HG03457 (cell line): Measurements from ENCODE around the gene CCDC191.
A peak's percentile ranks its signal among the peaks of the same experiment; 100 is the strongest.

Experiments used
- ATAC-seq: cut with Tn5 transposase; IDR thresholded peaks from one replicate; pipeline ENCODE4 v1.9.1; 2021; ENCODE audit warnings: moderate number of reproducible peaks; ENCODE audit not compliant: unreplicated experiment

The CCDC191 gene, protein sequence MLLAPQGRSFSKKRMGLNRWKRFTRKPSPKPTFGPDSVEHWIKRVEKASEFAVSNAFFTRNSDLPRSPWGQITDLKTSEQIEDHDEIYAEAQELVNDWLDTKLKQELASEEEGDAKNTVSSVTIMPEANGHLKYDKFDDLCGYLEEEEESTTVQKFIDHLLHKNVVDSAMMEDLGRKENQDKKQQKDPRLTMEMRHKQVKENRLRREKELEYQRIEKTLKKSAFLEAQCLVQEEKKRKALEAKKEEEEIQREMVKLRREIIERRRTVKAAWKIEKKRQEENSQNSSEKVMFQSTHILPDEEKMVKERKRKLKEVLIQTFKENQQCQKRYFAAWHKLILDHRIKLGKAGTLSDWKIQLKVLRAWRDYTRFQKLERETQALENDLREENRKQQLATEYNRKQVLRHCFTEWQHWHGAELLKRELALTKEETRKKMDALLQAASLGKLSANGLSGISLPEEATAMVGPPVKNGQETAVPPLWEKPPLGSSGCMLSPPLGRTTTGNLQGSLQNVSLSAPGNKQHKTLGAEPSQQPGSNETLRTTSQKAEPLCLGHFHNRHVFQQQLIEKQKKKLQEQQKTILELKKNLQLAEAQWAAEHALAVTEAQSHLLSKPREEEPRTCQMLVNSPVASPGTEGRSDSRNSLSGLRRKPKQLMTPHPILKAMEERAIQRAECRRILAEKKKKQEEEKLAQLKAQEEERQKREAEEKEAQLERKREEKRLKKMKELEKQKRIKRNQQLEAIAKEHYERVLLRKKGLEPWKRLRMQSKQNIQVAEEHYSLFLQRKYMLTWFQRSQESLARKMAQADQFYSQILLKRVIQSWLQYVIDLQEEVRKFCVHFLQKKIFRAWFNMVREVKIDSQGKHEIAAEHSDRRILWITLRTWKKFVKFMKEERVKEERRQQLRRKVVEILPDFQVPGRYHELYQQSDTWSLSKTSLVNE

DNA sequence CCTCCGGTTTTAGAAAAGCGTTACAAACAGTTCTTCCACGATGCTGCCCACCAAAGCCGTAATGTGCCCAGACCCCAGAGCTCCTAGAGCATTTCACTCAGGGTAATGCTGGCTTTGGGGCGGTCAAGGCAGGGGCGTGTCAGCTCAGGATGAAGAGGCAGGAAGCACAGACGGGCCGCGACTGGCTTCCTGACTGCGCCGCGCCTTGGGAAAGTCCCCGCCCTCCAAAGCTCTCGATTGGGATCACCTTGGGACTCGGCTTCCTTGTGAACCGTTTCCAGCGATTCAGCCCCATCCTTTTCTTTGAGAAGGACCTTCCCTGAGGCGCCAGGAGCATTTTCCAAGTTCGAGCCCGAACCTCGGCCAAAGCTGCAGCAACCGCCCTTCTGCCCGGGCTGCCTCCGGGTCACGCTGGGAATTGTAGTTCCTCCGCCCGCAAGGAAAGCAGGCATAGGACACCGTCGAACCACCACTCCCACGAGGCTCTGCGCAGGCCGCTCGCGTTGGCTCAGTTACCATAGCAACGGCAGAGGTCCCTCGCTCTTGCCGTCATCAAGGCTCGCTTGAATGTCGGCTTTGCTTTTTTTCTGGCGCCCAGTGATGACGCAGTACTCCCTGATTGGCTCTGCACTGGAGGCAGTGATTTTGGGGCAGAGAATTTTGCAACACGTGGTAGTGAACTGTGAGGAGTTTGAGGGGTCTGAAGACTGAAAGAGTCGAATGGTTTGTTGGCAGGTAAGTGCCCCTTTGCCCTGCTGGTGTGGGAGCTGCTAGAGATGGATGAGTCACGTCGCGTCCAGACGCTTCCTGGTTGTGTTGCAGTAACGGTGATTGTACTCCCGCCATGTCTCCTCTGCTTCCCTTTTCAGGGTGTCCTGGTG lies at the start of gene CCDC191, which contains the start of gene QTRT2:
CCDC191 (minus strand) TSS at position 397 of the 881 bp plus-strand sequence; CDS start at position 337, 60 bp downstream.
QTRT2 (plus strand) TSS at position 608 of the 881 bp plus-strand sequence. CDS start 8,521 bp downstream, outside the sequence.
- peak; percentile 96 for ATAC-seq

DNA sequence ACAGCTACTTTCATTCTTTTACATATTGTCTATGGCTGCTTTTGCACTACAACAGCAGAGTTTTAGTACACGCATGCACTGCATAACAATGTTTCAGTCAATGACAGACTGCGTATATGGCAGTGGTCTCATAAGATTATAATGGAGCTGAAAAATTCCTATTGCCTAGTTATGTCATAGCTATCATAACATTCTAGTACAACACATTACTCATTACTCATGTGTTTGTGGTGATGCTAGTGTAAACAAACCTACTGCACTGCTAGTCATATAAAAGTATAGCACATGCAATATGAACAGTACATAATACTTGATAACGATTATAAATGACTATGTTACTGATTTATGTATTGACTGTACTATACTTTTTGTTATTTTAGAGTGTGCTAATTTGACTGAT lies 48.1 kb upstream of the CCDC191 start:
- no peak for ATAC-seq

DNA sequence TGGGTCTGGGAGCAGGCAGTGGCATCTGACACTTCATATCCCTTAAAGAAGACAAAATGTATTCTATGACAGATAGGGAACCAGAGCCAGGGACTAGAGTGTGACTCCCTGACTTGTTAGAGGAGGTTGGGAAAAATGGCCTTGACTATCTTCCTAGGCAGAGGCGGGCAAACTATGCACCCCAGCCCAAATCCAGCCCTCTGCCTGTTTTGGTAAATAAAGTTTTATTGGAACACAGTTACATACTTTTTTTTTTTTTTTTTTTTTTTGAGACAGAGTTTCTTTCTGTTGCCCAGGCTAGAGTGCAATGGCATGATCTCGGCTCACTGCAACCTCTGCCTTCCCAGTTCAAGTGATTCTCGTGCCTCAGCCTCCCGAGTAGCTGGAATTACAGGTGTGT lies 47.5 kb upstream of the CCDC191 start:
- no peak for ATAC-seq

DNA sequence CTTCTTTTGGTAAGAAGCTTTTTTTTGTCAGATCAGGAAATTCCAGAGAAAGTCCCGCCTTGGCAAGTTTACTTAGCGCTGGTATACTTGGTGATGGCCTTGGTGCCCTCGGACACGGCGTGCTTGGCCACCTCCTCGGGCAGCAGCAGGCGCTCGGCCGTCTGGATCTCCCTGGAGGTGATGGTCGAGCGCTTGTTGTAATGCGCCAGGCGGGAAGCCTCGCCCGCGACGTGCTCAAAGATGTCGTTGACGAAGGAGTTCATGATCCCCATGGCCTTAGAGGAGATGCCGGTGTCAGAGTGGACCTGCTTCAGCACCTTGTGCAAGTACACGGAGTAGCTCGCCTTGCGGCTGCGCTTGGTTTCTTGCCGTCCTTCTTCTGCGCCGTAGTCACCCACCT lies 46.9 kb upstream of the CCDC191 start:
- no peak for ATAC-seq

DNA sequence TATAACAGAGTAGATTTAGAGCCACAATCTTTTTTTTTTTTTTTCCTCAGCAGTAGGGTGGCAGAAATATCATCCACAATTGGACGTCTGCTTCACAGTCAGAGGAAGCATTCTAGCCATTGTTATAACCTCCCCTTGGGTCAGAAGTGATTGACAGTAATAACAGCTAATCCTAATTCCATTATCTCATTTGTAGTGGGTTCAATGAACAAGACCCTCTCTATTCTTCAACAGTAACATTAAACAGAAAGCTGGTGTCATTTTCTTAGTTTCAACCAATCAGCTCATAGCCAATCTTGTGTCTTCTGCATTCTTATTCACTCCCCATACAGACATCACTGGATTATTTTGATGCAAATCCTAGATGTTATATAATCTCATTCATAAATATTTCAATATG lies 44.8 kb upstream of the CCDC191 start:
- no peak for ATAC-seq

DNA sequence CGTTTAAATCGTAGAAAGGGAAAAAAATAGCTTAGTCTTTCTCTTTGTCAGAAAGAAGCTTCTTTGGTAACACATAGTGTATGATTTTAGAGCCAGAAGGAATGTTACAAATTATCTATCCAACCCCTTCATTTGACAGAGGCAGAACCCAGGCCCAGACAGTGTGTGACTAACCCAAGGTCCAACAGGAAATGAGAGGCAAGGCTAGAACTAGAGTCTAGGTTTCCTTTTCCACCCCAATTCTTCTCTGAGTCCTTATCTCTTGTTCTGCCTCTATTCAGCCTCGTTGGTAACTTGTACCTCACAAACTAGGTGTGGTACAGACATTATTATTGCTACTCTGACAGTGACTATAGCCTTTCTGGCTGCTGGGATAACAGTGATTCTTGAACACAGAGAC lies 39.5 kb upstream of the CCDC191 start:
- ATAC-seq, result no peak

DNA sequence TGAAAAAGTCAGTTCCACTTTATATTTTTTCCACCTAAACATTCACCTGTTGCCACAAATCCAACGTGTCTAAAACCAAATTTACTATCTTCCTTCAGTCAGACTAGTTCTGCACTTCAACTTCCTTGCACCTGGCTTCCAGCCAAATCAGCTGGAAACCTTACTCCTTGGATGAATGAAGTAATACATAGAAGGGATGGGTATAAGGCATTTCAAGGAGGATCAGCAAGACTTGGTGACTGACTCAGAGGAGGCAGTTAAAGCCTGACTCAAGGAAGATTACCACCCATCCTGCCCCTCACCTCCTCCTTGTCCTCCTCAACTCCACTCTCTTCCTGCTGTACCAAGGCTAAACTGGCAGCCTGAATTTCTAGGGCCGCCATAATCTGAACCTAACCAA lies 37.3 kb upstream of the CCDC191 start:
- ATAC-seq, result no peak

DNA sequence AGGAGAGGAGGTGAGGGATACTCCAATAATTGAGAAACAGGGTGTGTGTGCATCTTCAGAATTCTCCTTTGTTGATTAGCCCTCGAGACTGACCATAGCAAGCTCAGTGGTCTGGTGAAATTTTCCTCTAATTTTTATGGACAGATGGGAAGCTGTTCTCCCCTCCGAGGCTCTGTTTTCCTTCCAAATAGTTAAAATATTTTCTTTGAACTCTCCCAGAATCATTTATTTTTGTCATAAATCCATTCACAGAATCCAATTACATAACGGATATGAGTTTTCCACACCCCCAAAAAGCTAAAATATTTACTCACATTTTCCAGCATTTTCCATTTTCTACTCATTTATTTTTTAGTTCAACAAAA lies 36.7 kb upstream of the CCDC191 start:
- ATAC-seq, result no peak

DNA sequence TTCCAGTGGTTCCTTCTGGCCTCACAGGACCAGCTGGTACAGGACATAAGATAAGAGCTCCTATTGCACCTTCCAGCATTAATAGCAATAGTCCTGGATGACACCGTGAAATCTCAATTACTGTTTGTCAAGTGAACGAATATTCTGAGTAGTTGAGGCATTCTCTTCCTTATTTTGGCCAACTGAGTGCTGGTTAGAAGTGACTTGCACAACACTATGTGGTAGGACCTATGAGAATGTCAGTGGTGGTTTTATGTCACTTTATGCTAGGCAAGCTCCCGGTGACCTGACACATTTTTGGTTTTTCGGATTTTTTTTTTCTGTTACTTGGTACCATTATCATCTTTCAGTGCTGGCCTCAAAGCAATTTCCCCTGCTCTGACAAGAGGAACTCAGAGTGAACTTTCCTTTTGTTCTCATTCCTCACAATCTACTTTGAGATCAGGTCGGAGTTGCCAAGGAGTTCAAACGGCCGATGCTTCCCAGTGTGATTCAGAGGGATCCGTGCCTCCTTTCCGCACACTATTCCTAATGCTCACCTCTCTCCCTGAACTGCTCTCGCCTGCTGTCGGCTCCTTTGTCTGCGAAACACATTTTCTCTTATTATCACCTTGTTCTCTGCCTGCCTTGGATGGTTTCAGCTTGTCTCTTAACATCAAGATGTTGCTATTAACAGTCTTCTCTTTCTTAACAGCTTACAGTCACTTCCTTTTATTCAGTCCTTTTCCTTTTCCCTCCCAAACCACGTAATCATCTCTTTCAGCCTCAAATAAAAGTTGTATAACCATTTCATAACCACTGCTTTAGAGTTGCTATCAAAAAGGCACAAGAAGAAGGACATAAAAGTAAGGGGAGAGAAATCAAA lies 36.1 kb upstream of the CCDC191 start:
- no peak for ATAC-seq

DNA sequence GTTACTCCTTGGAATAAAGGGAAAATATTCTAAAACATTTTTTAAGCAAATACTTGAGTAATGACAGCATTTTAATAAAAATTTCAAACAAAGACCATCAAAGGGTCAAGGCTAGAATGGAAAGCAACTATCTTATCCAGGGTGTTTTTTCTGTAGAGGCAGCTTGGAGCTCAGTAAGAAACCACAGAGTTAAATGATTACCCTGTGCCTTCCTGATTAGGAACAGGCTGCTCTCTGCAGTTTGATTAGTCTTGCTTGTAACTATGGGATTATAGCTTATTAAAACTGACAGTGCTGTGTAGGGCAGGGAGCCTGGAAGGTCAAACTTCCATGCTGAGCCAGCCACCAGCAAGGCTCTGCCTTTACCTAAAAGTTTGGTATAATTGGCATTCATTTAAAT lies 33.3 kb upstream of the CCDC191 start:
- ATAC-seq, result no peak

DNA sequence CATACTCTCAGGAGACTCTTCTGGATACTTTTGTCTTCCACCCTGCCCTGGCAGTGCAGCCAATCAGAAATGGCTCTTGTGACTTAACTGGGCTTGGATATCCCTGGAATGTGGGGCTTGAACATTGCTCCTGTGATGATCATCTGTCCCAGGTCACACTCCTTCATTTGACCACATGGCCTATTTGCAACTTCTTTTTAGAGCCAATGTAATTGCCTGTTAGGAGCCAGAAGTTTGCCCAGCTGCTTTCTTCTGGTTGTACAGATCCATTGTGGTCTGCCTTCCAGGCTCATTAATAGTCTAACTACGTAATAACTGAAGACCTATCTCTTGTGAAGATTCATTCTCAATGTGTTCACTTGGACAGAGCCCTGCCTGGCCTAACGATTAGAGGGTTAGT lies 30.0 kb upstream of the CCDC191 start:
- no peak for ATAC-seq

DNA sequence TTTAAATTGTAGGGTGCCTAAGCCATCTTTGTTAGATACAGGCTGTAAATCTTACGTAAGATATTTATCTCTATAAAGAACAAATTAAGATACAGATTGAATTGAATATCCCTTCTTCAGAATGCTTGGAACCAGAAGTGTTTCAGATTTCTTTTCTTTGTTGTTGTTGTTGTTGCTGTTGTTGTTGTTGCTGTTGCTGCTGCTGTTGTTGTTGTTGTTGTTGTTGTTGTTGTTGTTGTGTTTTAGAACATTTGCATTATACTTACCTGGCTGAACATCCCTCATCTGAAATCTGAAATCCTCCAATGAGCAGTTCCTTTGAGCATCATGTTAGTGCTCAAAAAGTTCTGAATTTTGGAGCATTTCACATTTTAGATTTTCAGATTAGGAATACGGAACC lies 26.8 kb upstream of the CCDC191 start:
- ATAC-seq, result no peak

DNA sequence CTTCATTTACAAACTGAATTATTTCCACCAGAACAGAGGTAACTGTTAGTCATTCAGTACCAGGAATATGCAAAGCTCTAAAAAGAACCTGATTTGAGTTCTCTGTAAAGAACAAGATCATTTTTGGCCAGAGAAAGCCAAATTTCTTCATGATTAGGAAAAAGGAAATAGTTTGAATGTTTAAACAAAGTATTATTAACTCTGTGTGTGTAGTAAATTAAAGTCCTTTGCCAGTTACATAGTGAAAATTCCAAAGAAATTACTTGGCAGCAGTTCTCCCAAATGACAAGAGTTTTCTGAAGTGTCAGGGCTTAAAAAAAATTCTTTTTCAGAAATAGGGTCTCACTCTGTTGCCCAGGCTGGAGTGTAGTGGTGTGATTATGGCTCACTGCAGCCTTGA lies 24.7 kb upstream of the CCDC191 start:
- ATAC-seq, result no peak

DNA sequence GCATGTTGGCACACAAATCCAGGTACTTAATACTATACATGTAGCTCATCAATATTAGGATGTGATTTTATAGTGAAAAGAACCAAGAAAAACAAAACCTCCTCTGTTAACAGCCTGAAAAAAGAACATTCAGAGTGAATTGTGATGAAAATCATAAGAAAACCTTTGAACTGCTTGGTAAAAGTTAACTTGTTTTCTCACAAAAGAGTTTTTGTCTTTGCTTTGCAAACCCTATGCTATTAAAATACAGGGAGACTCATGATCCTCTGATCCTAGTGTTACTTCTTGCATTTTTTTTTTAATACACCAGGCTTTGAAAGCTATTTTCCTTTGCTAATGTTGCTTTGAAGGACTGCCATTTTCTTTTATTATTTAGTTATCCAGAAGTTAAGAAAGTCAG lies 23.9 kb upstream of the CCDC191 start:
- ATAC-seq, result no peak

DNA sequence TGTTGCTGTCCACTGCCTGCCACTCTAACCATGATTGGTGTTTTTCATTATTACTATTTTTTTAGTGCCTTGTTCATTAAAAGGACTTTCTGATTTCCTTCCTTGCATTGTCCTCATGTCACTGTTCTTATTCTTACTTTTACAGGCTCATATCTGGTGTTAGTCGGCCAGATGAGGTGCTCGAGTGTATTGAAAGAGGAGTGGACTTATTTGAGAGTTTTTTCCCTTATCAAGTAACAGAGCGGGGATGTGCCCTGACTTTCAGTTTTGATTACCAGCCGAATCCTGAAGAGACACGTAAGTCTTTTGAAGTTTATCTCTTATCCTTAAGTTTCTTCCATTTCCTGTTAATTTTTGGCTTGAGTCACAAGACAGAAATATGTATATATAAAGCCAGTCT lies 23.4 kb upstream of the CCDC191 start:
- ATAC-seq, result no peak

DNA sequence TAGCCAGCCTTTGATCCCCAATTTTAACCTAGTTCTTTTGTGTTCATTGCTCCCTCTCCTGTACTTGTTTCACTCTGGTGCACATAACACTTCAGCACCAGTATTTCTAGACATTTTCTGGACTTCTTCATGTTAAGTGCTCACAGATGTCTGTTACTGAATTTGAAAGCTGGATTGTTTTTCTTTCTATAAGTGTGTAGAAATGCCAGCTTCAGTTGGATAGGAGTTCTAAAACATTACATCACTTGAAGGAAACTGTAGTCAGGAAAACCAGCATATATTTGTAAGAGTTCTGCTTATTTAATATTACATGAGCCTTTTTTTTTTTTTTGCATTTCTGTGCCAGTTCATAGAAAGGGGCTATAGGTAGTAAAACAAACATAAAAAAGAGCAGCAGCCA lies 21.8 kb upstream of the CCDC191 start:
- no peak for ATAC-seq

DNA sequence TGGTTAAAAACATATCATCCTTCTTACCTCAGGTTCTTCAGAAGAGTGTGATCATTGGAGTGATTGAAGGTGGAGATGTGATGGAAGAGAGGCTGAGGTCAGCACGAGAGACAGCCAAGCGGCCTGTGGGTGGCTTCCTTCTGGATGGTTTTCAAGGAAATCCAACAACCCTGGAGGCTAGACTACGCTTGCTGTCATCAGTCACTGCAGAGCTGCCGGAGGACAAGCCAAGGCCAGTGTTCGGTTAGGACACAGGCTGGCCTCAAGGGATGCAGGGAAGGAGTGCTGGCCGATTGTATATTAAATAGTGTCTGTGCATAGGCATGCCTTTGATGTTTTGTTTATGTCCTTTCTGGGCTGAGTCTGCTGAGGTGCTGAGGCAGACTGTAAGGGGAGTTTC lies 20.4 kb upstream of the CCDC191 start:
- no peak for ATAC-seq

DNA sequence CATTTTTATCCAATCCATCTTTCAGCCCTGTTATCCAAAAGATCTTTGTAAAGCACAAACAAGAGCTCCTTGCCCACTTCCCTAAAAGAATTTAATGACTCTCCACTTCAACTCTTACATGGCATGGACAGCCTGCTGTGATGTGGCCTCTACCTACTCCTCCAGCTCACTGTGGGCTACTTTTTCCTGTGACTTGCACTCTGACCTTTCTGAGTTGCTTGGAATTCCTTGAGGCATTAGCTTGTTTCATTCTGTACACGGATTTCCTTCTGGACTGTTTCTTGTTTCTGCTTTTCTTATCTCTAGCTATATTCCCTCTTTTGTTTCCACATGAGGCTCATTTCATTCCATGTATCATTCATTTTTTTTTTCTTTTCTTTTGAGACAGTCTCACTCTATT lies 15.5 kb upstream of the CCDC191 start:
- ATAC-seq, result no peak

DNA sequence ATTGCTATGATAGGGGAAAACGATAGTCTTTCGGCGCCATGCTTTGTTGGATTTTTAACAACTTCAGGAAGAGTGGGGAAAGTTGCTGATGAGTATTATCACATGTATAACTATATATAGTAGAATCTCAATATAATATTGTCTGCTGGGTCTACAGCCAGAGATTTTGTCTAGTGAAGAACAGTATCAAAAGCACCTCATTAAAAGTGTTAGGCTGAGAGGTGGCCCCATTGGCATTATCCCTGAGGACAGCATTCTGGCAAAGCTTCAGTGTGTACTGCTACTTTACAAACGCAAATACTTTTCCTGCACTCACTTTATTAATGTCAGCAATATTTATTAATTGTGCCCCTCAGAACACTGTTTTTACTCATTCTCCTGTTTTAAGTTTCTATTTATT lies 12.0 kb upstream of the CCDC191 start:
- no peak for ATAC-seq

DNA sequence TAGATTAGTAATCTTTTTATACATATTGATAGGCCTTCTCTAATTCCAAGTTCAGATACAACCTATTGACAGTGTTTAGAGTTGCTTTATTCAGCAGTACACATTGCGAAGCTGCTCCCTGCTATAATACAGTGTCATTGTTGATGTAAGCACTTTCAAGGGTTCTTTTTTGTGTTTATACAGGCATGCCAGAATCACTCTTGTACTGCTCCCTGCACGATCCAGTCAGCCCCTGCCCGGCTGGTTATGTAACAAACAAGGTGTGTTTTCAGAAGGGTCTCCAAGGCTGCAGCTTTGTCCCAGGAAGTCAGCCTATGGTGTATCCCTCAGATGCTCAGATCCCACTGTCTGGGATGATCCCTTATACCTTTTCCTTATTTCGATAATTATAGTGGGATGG lies 11.5 kb upstream of the CCDC191 start:
- ATAC-seq, result no peak
